ENCODE measurements around the gene TMEM212. TPM values are rescaled to one million over a fixed set of nuclear protein-coding genes. Genes with fewer than 3 reads are reported as not detected.

TMEM212 gene
- total and polyA plus RNA-seq, 9 of the 15 experiments (the other 6 are each of a cell fraction or from before 2014, with no cell fraction given), result not detected

DNA sequence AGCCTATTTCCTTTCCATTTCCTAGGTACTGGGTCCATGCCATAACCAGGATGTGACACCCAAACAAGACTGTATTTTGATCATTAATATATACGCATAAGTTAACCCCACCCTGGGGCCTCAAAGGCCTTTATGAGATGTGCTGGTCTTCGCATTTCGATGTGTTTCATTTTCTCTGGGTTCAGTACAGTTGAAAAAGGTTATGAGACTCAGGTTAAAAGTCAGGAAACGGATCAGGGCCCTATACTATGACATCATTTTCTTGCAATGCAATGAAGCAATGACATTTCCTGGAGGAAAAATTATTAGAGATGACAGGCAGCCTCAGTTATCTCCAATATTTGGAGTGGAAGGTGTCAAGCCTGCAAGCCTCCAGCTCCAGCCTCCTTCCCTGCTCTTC, 31.7 kb downstream of the TMEM212 start:
- Histone ChIP-seq H4K20me1 (replicated peaks; ENCODE audit: control insufficient read depth, insufficient read depth, low read length) (no peaks in the 10 kb centered on the region), H3K27ac (ENCODE audit: extremely low read depth, low read depth, low read length) (no peak overlapping the region), H3K79me2 (ENCODE audit: control insufficient read depth, insufficient read depth, low read length) (no peaks in the 10 kb centered on the region), H3K4me3 (no peak overlapping the region), H3K27me3 (ENCODE audit: control insufficient read depth in 2 of 2, insufficient read depth in 2 of 2, low read length in 2 of 2) (no peaks in the 10 kb centered on the region), H3K4me1 (replicated peaks in 1 of 2; ENCODE audit: control insufficient read depth in 2 of 2, insufficient read depth in 2 of 2, low read length in 2 of 2) (peaks cover 0 to 2% of the 10 kb centered on the region in 2 experiments; a peak in 3 of 5 replicates), H2AFZ (ENCODE audit: low read depth, low read length) (peak overlapping the region; percentile 6; the same call in 1 of the 2 replicates), H3K36me3 (ENCODE audit: control insufficient read depth, insufficient read depth, low read length) (no peaks in the 10 kb centered on the region), H3K9me1 (ENCODE audit: control insufficient read depth, insufficient read depth, low read length) (no peaks in the 10 kb centered on the region), H3K9me3 (replicated peaks; ENCODE audit: control insufficient read depth, insufficient read depth, low read depth, low read length) (no peaks in the 10 kb centered on the region), H3K9ac (ENCODE audit: insufficient read depth in 1 of 2, low read depth in 2 of 2, low read length in 2 of 2) (no peak overlapping the region), H3K4me2 (ENCODE audit: insufficient read depth, low read length) (no peak overlapping the region)
- intact Hi-C loops (cut with micrococcal nuclease), result no loop called here
- FAIRE-seq (no peak), DNase-seq (ENCODE audit: extremely low read depth in 1 of 4, low spot score in 3 of 4) (no peak), ATAC-seq (no peak)
- TF ChIP-seq, protein P1, sequence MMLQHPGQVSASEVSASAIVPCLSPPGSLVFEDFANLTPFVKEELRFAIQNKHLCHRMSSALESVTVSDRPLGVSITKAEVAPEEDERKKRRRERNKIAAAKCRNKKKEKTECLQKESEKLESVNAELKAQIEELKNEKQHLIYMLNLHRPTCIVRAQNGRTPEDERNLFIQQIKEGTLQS (IDR thresholded peaks at IDR 0.05), result peak; percentile 64
- TF ChIP-seq, protein P1 (CRISPR knock-in tag; conservative IDR thresholded peaks at IDR 0.05), result no peak
- TF ChIP-seq TOE1 (IDR thresholded peaks at IDR 0.05; ENCODE audit: borderline replicate concordance) (no peak), TOE1 (CRISPR knock-in tag; IDR thresholded peaks at IDR 0.05; ENCODE audit: borderline replicate concordance, low read depth) (no peak), CEBPG (CRISPR knock-in tag; IDR thresholded peaks at IDR 0.05) (no peak), CEBPG (tag; conservative IDR thresholded peaks at IDR 0.05 in 1 of 2, IDR thresholded peaks at IDR 0.05 in 1 of 2) (peak in 1 of 2 experiments; percentile 53; a peak in 1 of 4 replicates), ELF1 (tag; IDR thresholded peaks at IDR 0.05) (0 out of 2 replicates have a peak, but pooled peaks have one; percentile 9), ATF7 (IDR thresholded peaks at IDR 0.05) (peak; percentile 64; the same call in 1 of the 2 replicates), HOXB6 (CRISPR knock-in tag; IDR thresholded peaks at IDR 0.05; ENCODE audit: borderline replicate concordance) (no peak), NR2C2 (CRISPR knock-in tag; IDR thresholded peaks at IDR 0.05) (no peak), NR2C2 (tag; IDR thresholded peaks at IDR 0.05) (0 out of 2 replicates have a peak, but pooled peaks have one; percentile 28)
- CTCF ChIA-PET (ENCODE audit: low intra/inter-chr PET ratio), result interaction anchor here (0.7 kb wide), 1 partner anchor 64 kb away, joined by 3 read pairs; no protein-coding TSS in a partner anchor
- in situ Hi-C loops (cut with MboI), result no loop called here
- POLR2A ChIA-PET, result no interaction called here
- WGBS (ENCODE audit: insufficient coverage, low coverage, missing lambda C conversion rate), result 86% methylated on average over 4 of the region's 4 CpGs
- no TSS peak for BruUV-seq (replicated peaks)
